Jurkat, Clone E6-1 (cell line): ENCODE results near the gene PHF21A.
A peak's percentile ranks its signal among the peaks of the same experiment; 100 is the strongest.

Experiments
- DNase-seq: peaks from one replicate; pipeline ENCODE4 v3.0.0-alpha.2; 2011; ENCODE audit warnings: low read depth, low spot score
- H3K4me3 ChIP-seq: 2 replicates; pipeline ENCODE4 v1.5.1; 2011; ENCODE audit warnings: mild to moderate bottlenecking, low read length, control low read depth, moderate library complexity

PHF21A gene

GRCh38 chr11:45949992-45950407, 171.3 kb downstream of the PHF21A start:
- DNase-seq: no peak

GRCh38 chr11:45948356-45948755, 172.9 kb downstream of the PHF21A start:
- H3K4me3 ChIP-seq: no peak overlapping the region
- no peak for DNase-seq

More at GRCh38 chr11:45949992-45950407, 171.3 kb downstream of the PHF21A start:
- H3K4me3 ChIP-seq: no peak overlapping the region

- no peak overlapping the region for H3K4me3 ChIP-seq
- DNase-seq: no peak
Observed at GRCh38 chr11:45947885-45948284, 173.4 kb downstream of the PHF21A start.

GRCh38 chr11:45945397-45945999, 175.8 kb downstream of the PHF21A start:
- DNase-seq: no peak
- no peak overlapping the region for H3K4me3 ChIP-seq

GRCh38 chr11:45942381-45942780, 178.9 kb downstream of the PHF21A start:
- no peak overlapping the region for H3K4me3 ChIP-seq
- no peak for DNase-seq

GRCh38 chr11:45941285-45941684, 180.0 kb downstream of the PHF21A start:
- no peak for DNase-seq
- no peak overlapping the region for H3K4me3 ChIP-seq

- no peak overlapping the region for H3K4me3 ChIP-seq
- no peak for DNase-seq
Observed at GRCh38 chr11:45939836-45940235, 181.4 kb downstream of the PHF21A start.

- H3K4me3 ChIP-seq: no peak overlapping the region
- DNase-seq: no peak
Observed at GRCh38 chr11:45937916-45938315, 183.3 kb downstream of the PHF21A start.

- DNase-seq: no peak
- no peak overlapping the region for H3K4me3 ChIP-seq
Observed at GRCh38 chr11:45936511-45937054, 184.7 kb downstream of the PHF21A start.

- no peak for DNase-seq
- no peak overlapping the region for H3K4me3 ChIP-seq
Observed at GRCh38 chr11:45935349-45936064, 185.7 kb downstream of the PHF21A start.

GRCh38 chr11:45934580-45935318, 186.5 kb downstream of the PHF21A start:
- DNase-seq: no peak
- H3K4me3 ChIP-seq: no peak overlapping the region

GRCh38 chr11:45933846-45934579, 187.2 kb downstream of the PHF21A start:
- DNase-seq: no peak
- H3K4me3 ChIP-seq: no peak overlapping the region

- no peak overlapping the region for H3K4me3 ChIP-seq
- DNase-seq: no peak
Observed at GRCh38 chr11:45933131-45933831, 188.0 kb downstream of the PHF21A start.

- no peak for DNase-seq
- H3K4me3 ChIP-seq: no peak overlapping the region
Observed at GRCh38 chr11:45932217-45932616, 189.0 kb downstream of the PHF21A start.

GRCh38 chr11:45931739-45932138, 189.5 kb downstream of the PHF21A start:
- no peak overlapping the region for H3K4me3 ChIP-seq
- DNase-seq: no peak

- DNase-seq: no peak
- H3K4me3 ChIP-seq: no peak overlapping the region
Observed at GRCh38 chr11:45930951-45931570, 190.2 kb downstream of the PHF21A start.

- H3K4me3 ChIP-seq: no peak overlapping the region
- DNase-seq: peak; percentile 61
Observed at GRCh38 chr11:45930031-45930794, 191.0 kb downstream of the PHF21A start.
